ENCODE measurements around the gene THBS1.

THBS1 gene

GRCh38 chr15:39609166-39609916, 28.5 kb downstream of the THBS1 start:
- TF ChIP-seq POLR2AphosphoS5 (IDR thresholded peaks at IDR 0.05; ENCODE audit: low read depth) (no peak), REST (IDR thresholded peaks at IDR 0.05; ENCODE audit: insufficient replicate concordance, low read depth) (no peak), SPI1 (IDR thresholded peaks at IDR 0.05; ENCODE audit: borderline replicate concordance, low read depth) (no peak)
- Histone ChIP-seq H3K27me3 (ENCODE audit: insufficient read depth, poor library complexity, severe bottlenecking) (no peaks in the 10 kb centered on the region), H3K27ac (replicated peaks) (no peak overlapping the region), H3K4me3 (replicated peaks; ENCODE audit: insufficient read depth, low read length) (no peak overlapping the region)
- DNase-seq (ENCODE audit: low read depth in 1 of 2, low spot score in 1 of 2) = no peak

GRCh38 chr15:39610665-39611064, 29.8 kb downstream of the THBS1 start:
- DNase-seq (ENCODE audit: low read depth in 1 of 2, low spot score in 1 of 2) = no peak
- no peak overlapping the region for H3K27ac ChIP-seq (replicated peaks)
- TF ChIP-seq SPI1 (IDR thresholded peaks at IDR 0.05; ENCODE audit: borderline replicate concordance, low read depth) = no peak
- no peak for TF ChIP-seq POLR2AphosphoS5 (IDR thresholded peaks at IDR 0.05; ENCODE audit: low read depth)
- TF ChIP-seq REST (IDR thresholded peaks at IDR 0.05; ENCODE audit: insufficient replicate concordance, low read depth) = no peak
- no peak for TF ChIP-seq CTCF (IDR thresholded peaks at IDR 0.05; ENCODE audit: insufficient read depth, low read length)
- TF ChIP-seq GABPA (IDR thresholded peaks at IDR 0.05; ENCODE audit: low read depth) = no peak
- no peaks in the 10 kb centered on the region for H3K27me3 ChIP-seq (ENCODE audit: insufficient read depth, poor library complexity, severe bottlenecking)
- no peak overlapping the region for H3K4me3 ChIP-seq (replicated peaks; ENCODE audit: insufficient read depth, low read length)

GRCh38 chr15:39613271-39613670, 32.4 kb downstream of the THBS1 start:
- no peak for DNase-seq (ENCODE audit: low read depth in 1 of 2, low spot score in 1 of 2)
- H3K27me3 ChIP-seq (ENCODE audit: insufficient read depth, poor library complexity, severe bottlenecking) = no peaks in the 10 kb centered on the region
- no peak for TF ChIP-seq POLR2AphosphoS5 (IDR thresholded peaks at IDR 0.05; ENCODE audit: low read depth)
- no peak for TF ChIP-seq CTCF (IDR thresholded peaks at IDR 0.05; ENCODE audit: insufficient read depth, low read length)
- no peak for TF ChIP-seq SPI1 (IDR thresholded peaks at IDR 0.05; ENCODE audit: borderline replicate concordance, low read depth)
- no peak for TF ChIP-seq REST (IDR thresholded peaks at IDR 0.05; ENCODE audit: insufficient replicate concordance, low read depth)
- H3K27ac ChIP-seq (replicated peaks) = no peak overlapping the region
- no peak overlapping the region for H3K4me3 ChIP-seq (replicated peaks; ENCODE audit: insufficient read depth, low read length)

Measured in HL-60 (cell line).